HG03139 (cell line): Measurements from ENCODE around the gene COX10.

Experiments
- ATAC-seq: cut with Tn5 transposase; IDR thresholded peaks from one replicate; pipeline ENCODE4 v1.9.1; 2021; ENCODE audit not compliant: unreplicated experiment

The COX10 gene

GRCh38 chr17:14245002-14245401, 175.7 kb downstream of the COX10 start:
- no peak for ATAC-seq

GRCh38 chr17:14245629-14246028, 176.3 kb downstream of the COX10 start:
- ATAC-seq: no peak
